ENCODE results near the gene HBEGF.
A peak's percentile ranks its signal among the peaks of the same experiment; 100 is the strongest.

The HBEGF gene

DNA sequence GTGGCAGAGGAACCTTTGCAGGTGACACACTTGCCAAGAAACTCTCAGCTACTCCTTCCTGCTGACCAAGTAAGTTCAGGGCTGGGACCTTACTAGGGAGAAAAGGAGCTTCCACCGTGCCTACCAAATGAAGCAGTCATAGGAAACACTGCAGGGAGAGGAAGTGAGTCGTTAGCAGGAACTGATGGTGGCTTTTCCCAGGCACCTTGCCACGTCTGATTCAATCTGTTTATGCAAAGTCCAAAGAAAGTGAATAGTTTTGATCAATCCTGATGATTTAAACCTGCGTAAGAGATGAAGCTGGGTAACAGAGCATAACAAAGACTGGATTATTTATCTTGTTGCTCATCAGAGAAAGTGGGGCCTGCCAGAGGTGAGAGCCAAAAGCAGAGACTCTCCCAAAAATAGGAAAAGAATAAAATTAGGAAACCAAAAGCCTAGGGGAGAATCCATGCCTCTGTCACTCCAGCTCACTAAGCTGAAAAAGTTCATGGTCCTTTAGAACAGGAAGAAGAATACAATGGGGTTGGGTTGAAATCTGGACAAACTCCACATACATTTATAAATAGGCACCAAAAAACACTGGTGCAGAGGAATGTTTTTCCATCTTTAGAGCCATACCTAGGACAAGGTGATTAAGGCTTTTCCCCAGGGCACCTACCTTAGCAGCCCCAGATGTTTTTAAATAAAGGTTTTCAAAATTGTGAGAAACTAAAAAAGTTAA lies 34.2 kb downstream of the HBEGF start:
- no peaks in the 10 kb centered on the region for H3K9me3 ChIP-seq (ENCODE audit: severe bottlenecking)
- no peak overlapping the region for H3K4me3 ChIP-seq (ENCODE audit: severe bottlenecking)
- DNase-seq (ENCODE audit: low spot score) (no peak), ATAC-seq (ENCODE audit: low read depth) (peak; percentile 89)
- peaks cover 29% of the 10 kb centered on the region for H3K4me1 ChIP-seq (ENCODE audit: insufficient read depth, poor library complexity, severe bottlenecking)
- no peaks in the 10 kb centered on the region for H3K36me3 ChIP-seq (ENCODE audit: low read depth)
- H3K27ac ChIP-seq (ENCODE audit: poor library complexity, severe bottlenecking): peak overlapping the region; percentile 65
- no peaks in the 10 kb centered on the region for H3K27me3 ChIP-seq (ENCODE audit: insufficient read depth, poor library complexity, severe bottlenecking)
- TF ChIP-seq, protein P1, sequence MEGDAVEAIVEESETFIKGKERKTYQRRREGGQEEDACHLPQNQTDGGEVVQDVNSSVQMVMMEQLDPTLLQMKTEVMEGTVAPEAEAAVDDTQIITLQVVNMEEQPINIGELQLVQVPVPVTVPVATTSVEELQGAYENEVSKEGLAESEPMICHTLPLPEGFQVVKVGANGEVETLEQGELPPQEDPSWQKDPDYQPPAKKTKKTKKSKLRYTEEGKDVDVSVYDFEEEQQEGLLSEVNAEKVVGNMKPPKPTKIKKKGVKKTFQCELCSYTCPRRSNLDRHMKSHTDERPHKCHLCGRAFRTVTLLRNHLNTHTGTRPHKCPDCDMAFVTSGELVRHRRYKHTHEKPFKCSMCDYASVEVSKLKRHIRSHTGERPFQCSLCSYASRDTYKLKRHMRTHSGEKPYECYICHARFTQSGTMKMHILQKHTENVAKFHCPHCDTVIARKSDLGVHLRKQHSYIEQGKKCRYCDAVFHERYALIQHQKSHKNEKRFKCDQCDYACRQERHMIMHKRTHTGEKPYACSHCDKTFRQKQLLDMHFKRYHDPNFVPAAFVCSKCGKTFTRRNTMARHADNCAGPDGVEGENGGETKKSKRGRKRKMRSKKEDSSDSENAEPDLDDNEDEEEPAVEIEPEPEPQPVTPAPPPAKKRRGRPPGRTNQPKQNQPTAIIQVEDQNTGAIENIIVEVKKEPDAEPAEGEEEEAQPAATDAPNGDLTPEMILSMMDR (IDR thresholded peaks at IDR 0.05; ENCODE audit: poor library complexity, severe bottlenecking): no peak

DNA sequence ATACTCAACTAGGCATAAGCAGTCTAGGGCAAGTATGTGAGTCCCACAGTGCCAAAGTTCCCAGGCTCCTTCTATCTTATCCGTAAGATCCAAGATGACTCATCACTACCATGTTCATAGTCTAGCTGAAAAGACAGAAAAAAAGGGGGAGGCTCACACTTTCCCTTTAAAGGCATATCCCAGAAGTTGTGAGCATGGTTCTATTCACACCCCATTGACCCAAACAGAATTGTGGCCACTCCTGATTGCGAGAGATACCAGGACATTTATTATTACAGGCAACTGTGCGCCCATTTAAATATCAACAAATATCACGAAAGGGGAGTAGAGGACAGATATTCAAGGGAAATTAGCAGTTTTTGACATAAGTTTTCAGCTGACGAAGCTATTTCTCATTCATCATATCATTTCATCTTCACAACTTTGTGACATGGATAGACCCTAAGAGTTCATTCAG lies 35.4 kb downstream of the HBEGF start:
- Histone ChIP-seq H3K9me3 (ENCODE audit: severe bottlenecking) (no peaks in the 10 kb centered on the region), H3K4me1 (ENCODE audit: insufficient read depth, poor library complexity, severe bottlenecking) (peaks cover 29% of the 10 kb centered on the region), H3K27me3 (ENCODE audit: insufficient read depth, poor library complexity, severe bottlenecking) (no peaks in the 10 kb centered on the region), H3K4me3 (ENCODE audit: severe bottlenecking) (no peak overlapping the region), H3K27ac (ENCODE audit: poor library complexity, severe bottlenecking) (peak overlapping the region; percentile 65), H3K36me3 (ENCODE audit: low read depth) (no peaks in the 10 kb centered on the region)
- peak; percentile 83 for ATAC-seq (ENCODE audit: low read depth)
- TF ChIP-seq, protein P1 (IDR thresholded peaks at IDR 0.05; ENCODE audit: poor library complexity, severe bottlenecking): no peak
- no peak for DNase-seq (ENCODE audit: low spot score)

DNA sequence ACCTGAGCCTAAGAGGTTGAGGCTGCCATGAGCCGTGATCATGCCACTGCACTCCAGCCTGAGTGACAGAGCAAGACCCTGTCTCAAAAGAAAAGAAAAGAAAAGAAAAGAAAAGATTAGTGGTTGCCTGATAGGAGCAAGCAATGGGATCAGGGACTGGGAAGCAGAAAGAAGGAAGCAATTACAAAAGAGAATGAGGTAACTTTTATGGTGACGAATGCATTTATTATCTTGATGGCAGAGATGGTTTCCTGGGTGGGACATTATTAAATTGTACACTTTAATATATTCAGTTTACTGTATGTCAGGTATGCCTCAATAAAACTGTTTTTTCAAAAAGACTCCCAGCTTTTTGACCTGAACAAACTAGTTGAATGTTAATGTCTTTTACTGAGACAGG lies 36.0 kb downstream of the HBEGF start:
- Histone ChIP-seq H3K4me1 (ENCODE audit: insufficient read depth, poor library complexity, severe bottlenecking) (peaks cover 29% of the 10 kb centered on the region), H3K27me3 (ENCODE audit: insufficient read depth, poor library complexity, severe bottlenecking) (no peaks in the 10 kb centered on the region), H3K9me3 (ENCODE audit: severe bottlenecking) (no peaks in the 10 kb centered on the region), H3K27ac (ENCODE audit: poor library complexity, severe bottlenecking) (peak overlapping the region; percentile 65), H3K4me3 (ENCODE audit: severe bottlenecking) (no peak overlapping the region), H3K36me3 (ENCODE audit: low read depth) (no peaks in the 10 kb centered on the region)
- no peak for ATAC-seq (ENCODE audit: low read depth)
- TF ChIP-seq, protein P1 (IDR thresholded peaks at IDR 0.05; ENCODE audit: poor library complexity, severe bottlenecking): no peak
- no peak for DNase-seq (ENCODE audit: low spot score)

DNA sequence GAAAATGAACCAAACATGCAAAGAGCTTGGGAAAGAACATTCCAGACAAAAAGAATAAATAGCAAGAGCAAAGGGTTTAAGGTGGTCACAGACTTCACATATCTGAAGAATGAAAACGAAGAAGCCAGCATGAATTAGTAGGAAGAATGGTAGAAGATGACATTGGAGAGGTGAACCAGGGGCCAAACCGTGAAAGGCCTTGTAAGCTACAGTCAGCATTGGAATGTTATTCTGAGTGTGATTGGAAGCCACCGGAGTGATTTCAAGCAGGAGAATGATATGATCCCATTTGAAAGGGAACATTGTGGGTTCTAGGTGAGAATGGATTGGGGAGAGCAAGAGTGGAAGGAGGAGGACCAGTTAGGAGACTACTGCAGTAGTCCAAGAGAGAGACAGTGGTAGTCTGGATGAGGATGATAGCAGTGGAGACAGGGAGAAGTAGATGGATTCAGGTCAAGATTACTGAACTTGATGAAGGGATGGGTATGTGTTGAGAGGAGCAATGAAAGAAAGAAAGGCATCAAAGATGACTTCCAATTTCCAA lies 36.6 kb downstream of the HBEGF start:
- Histone ChIP-seq H3K4me3 (ENCODE audit: severe bottlenecking) (no peak overlapping the region), H3K36me3 (ENCODE audit: low read depth) (no peaks in the 10 kb centered on the region), H3K27ac (ENCODE audit: poor library complexity, severe bottlenecking) (no peak overlapping the region), H3K4me1 (ENCODE audit: insufficient read depth, poor library complexity, severe bottlenecking) (peaks cover 29% of the 10 kb centered on the region), H3K9me3 (ENCODE audit: severe bottlenecking) (no peaks in the 10 kb centered on the region), H3K27me3 (ENCODE audit: insufficient read depth, poor library complexity, severe bottlenecking) (no peaks in the 10 kb centered on the region)
- TF ChIP-seq, protein P1 (IDR thresholded peaks at IDR 0.05; ENCODE audit: poor library complexity, severe bottlenecking): no peak
- no peak for ATAC-seq (ENCODE audit: low read depth)
- DNase-seq (ENCODE audit: low spot score): no peak

GRCh38 chr5:140305471-140305870 lies 40.9 kb downstream of the HBEGF start:
- Histone ChIP-seq H3K4me1 (ENCODE audit: insufficient read depth, poor library complexity, severe bottlenecking) (peaks cover 20% of the 10 kb centered on the region), H3K27me3 (ENCODE audit: insufficient read depth, poor library complexity, severe bottlenecking) (no peaks in the 10 kb centered on the region), H3K9me3 (ENCODE audit: severe bottlenecking) (no peaks in the 10 kb centered on the region), H3K27ac (ENCODE audit: poor library complexity, severe bottlenecking) (no peak overlapping the region), H3K4me3 (ENCODE audit: severe bottlenecking) (no peak overlapping the region), H3K36me3 (ENCODE audit: low read depth) (peaks cover 10% of the 10 kb centered on the region)
- ATAC-seq (ENCODE audit: low read depth) (no peak), DNase-seq (ENCODE audit: low spot score) (no peak)
- TF ChIP-seq, protein P1 (IDR thresholded peaks at IDR 0.05; ENCODE audit: poor library complexity, severe bottlenecking): no peak
